Common myeloid progenitor, CD34-positive (primary cell): ENCODE measurements around the gene PLEKHM3.
A peak's percentile ranks its signal among the peaks of the same experiment; 100 is the strongest.

Experiments used
- CTCF ChIA-PET: fragments of 350-600 bp; sonication (Branson Sonifier 250); formaldehyde crosslinking; loops from one replicate; lab custom pipeline; 2021; ENCODE audit warnings: antibody characterized with exemption; lab: Charles Lee
- POLR2A ChIA-PET: fragments of 350-600 bp; sonication (Branson Sonifier 250); formaldehyde crosslinking; loops from one replicate; lab custom pipeline; 2021; ENCODE audit warnings: antibody characterized with exemption; lab: Charles Lee
- DNase-seq, 3 donors: peaks; one replicate each; pipeline versions ENCODE4 v3.0.0 to v3.0.0-alpha.2; 2013
- H3K27ac ChIP-seq, 2 experiments: 1 replicate in 1 of 2; 2 replicates in 1 of 2; pipeline ENCODE4 v1.7.0; 2013; ENCODE audit warnings: inconsistent platforms in 2 of 2, low read length in 2 of 2, mild to moderate bottlenecking in 2 of 2, low read depth in 1 of 2, moderate library complexity in 1 of 2; ENCODE audit not compliant: severe bottlenecking in 2 of 2, insufficient read depth in 1 of 2, poor library complexity in 1 of 2
- H3K27me3 ChIP-seq, 5 experiments: replicated peaks in 2 of 5; 1 replicate in 3 of 5; 2 replicates in 2 of 5; pipeline versions ENCODE4 v1.6.1 to v1.7.0; 2013; ENCODE audit warnings: low read length in 4 of 5, mild to moderate bottlenecking in 2 of 5, moderate library complexity in 2 of 5, inconsistent platforms in 1 of 5; ENCODE audit not compliant: insufficient read depth in 5 of 5, control insufficient read depth in 4 of 5
- H3K36me3 ChIP-seq, 4 experiments: 1 replicate in 2 of 4; 2 replicates in 2 of 4; pipeline versions ENCODE4 v1.6.1 to v1.7.0; 2013; ENCODE audit warnings: low read length in 3 of 4, control low read depth in 1 of 4, mild to moderate bottlenecking in 1 of 4; ENCODE audit not compliant: control insufficient read depth in 4 of 4, insufficient read depth in 4 of 4
- H3K4me1 ChIP-seq, 4 experiments: 1 replicate in 3 of 4; 2 replicates in 1 of 4; pipeline versions ENCODE4 v1.6.1 to v1.7.1; 2013; ENCODE audit warnings: low read length in 3 of 4, mild to moderate bottlenecking in 3 of 4, control low read depth in 1 of 4, inconsistent platforms in 1 of 4, moderate library complexity in 1 of 4; ENCODE audit not compliant: control insufficient read depth in 4 of 4, insufficient read depth in 4 of 4; ENCODE audit errors: control extremely low read depth in 1 of 4
- H3K4me3 ChIP-seq, 7 experiments: 1 replicate in 4 of 7; 2 replicates in 3 of 7; pipeline versions ENCODE4 v1.5.1 to v1.7.0; 2013; ENCODE audit warnings: mild to moderate bottlenecking in 7 of 7, low read length in 6 of 7, moderate library complexity in 6 of 7, inconsistent platforms in 2 of 7, low read depth in 2 of 7, control low read depth in 1 of 7; ENCODE audit not compliant: insufficient read depth in 4 of 7, control insufficient read depth in 1 of 7; ENCODE audit errors: extremely low read depth in 1 of 7
- H3K9me3 ChIP-seq, 5 experiments: 1 replicate in 4 of 5; 2 replicates in 1 of 5; pipeline versions ENCODE4 v1.6.1 to v1.7.1; 2013; ENCODE audit warnings: low read length in 4 of 5, mild to moderate bottlenecking in 2 of 5, inconsistent platforms in 1 of 5, low read depth in 1 of 5, moderate library complexity in 1 of 5; ENCODE audit not compliant: control insufficient read depth in 4 of 5, insufficient read depth in 2 of 5; ENCODE audit errors: control extremely low read depth in 1 of 5
- WGBS: methylation state at CpG from one replicate; pipeline ENCODE4 v1.1.5; 2013; ENCODE audit not compliant: insufficient coverage; 5-methylcytosine and 5-hydroxymethylcytosine counted together

The PLEKHM3 gene

DNA sequence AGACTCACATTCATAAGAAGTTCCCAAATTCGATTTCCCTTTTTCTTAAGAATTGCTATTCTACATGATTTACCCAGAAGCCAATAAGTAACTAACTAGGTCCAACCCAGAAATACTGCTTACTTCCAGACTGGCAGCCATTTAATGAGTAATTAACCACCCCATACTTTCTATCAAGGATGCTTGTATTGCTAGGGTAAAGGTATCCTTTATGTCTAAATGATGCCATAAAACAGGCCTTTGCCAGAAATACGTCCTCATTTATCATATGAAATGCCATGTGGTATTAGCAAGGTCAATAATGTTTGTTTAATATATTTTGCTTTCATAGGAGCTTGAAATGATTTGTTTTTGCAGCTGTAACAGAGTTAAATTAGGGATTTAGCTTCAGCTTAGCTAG, 56.1 kb downstream of the PLEKHM3 start:
- no peaks in the 10 kb centered on the region for H3K36me3 ChIP-seq
- WGBS: 82% methylated on average over 1 of the region's 2 CpGs
- H3K4me3 ChIP-seq: no peak overlapping the region
- DNase-seq: no peak
- no peaks in the 10 kb centered on the region for H3K9me3 ChIP-seq
- peaks cover 2 to 24% (median 13%) of the 10 kb centered on the region in 4 experiments for H3K4me1 ChIP-seq
- H3K27ac ChIP-seq: no peak overlapping the region
- POLR2A ChIA-PET: no interaction called here
- H3K27me3 ChIP-seq: no peaks in the 10 kb centered on the region
- CTCF ChIA-PET: interaction anchor here (0.9 to 1.0 kb wide), 2 partner anchors 70 to 222 kb away, joined by 3 read pairs; no protein-coding TSS in a partner anchor

DNA sequence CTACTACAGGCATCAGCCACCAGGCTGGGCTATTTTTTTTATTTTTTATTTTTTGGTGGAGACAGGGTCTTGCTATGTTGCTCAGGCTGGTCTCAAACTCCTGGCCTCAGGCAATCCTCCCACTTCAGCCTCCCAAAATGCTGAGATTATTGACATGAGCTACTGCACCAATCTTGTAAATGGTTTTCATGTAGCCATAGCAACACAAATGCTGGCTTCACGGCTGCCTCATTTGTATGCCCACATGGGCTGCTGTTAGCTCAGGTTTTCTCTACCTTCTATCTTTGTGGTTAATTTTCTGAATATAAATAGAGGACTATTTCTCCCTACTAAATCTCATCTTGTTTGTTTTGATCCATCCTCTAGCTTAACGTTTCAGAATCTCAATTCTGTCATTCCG, 58.2 kb downstream of the PLEKHM3 start:
- no peak for DNase-seq
- Histone ChIP-seq H3K4me1 (peaks cover 0 to 19% (median 12%) of the 10 kb centered on the region in 4 experiments), H3K27me3 (no peaks in the 10 kb centered on the region), H3K36me3 (peaks cover 0 to 7% (median 3%) of the 10 kb centered on the region in 4 experiments), H3K27ac (no peak overlapping the region), H3K4me3 (no peak overlapping the region), H3K9me3 (peaks cover 0 to 9% (median 5%) of the 10 kb centered on the region in 5 experiments)
- CTCF ChIA-PET: interaction anchor here (1.0 to 1.5 kb wide), 3 partner anchors 13 to 106 kb away, joined by 3 read pairs; no protein-coding TSS in a partner anchor
- POLR2A ChIA-PET: no interaction called here
- 83% methylated on average over 1 of the region's 3 CpGs for WGBS

DNA sequence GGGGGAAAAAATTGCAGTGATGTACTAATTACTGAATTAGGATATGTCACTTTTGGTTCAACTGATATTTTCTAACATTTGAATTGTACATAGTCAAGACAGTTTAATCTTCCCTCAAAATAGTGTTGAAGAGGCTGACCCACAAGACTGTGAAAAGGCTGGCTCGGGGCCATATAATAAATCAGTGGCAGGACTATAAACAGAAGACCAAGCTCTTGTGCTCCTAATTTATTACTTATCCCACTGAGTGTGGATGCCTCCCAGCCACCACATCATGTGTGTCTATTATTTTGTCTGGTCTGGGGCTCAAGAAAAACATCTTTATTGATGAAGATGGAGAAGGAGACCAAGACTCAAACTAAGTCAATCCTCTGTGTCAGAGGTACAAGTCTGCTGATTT, 64.4 kb downstream of the PLEKHM3 start:
- Histone ChIP-seq H3K36me3 (peaks cover 0 to 10% (median 4%) of the 10 kb centered on the region in 4 experiments), H3K4me3 (no peak overlapping the region), H3K27me3 (no peaks in the 10 kb centered on the region), H3K4me1 (peaks cover 0 to 26% (median 18%) of the 10 kb centered on the region in 4 experiments), H3K27ac (peak overlapping the region in 1 of 2 experiments; percentile 52), H3K9me3 (peaks cover 0 to 15% (median 5%) of the 10 kb centered on the region in 5 experiments)
- ChIA-PET CTCF (interaction anchor here (2.2 to 3.8 kb wide), 2 partner anchors 11 to 15 kb away, joined by 7 to 18 read pairs; no protein-coding TSS in a partner anchor), POLR2A (interaction anchor here (0.6 kb wide), 1 partner anchor 42 kb away, joined by 4 read pairs; no protein-coding TSS in a partner anchor)
- no CpG with 5 or more reads among the region's 1 CpG for WGBS
- DNase-seq: peak in 1 of 3 donors; percentile 31

DNA sequence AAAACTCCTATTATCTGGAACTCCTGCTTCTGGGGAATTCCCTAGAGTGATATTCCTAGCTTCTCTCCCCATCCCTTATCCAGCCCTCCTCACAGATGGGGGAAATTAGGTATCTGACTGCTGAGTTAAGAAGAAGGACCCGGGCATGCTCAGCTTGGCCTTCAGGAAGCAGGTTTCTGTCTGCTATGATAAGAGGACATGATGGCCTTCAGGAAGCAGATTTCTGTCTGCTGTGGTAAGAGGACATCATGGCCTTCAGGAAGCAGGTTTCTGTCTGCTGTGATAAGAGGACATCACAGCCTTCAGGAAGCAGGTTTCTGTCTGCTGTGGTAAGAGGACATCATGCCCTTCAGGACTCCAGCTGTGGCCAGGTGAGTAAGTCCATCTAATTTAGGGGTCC, 65.2 kb downstream of the PLEKHM3 start:
- Histone ChIP-seq H3K27me3 (no peaks in the 10 kb centered on the region), H3K9me3 (peaks cover 0 to 15% (median 5%) of the 10 kb centered on the region in 5 experiments), H3K4me3 (no peak overlapping the region), H3K36me3 (peaks cover 0 to 10% (median 4%) of the 10 kb centered on the region in 4 experiments), H3K4me1 (peaks cover 0 to 26% (median 18%) of the 10 kb centered on the region in 4 experiments), H3K27ac (peak overlapping the region in 1 of 2 experiments; percentile 52)
- ChIA-PET POLR2A (interaction anchor here (0.5 to 0.6 kb wide), 2 partner anchors 41 to 216 kb away, joined by 4 read pairs; no protein-coding TSS in a partner anchor), CTCF (interaction anchor here (1.0 to 3.8 kb wide), 4 partner anchors 12 to 334 kb away, joined by 3 to 18 read pairs (median 4); partner anchors contain the start of gene METTL21A)
- peak; percentile 88 to 99 (median 97) for DNase-seq
- no CpG with 5 or more reads among the region's 1 CpG for WGBS

DNA sequence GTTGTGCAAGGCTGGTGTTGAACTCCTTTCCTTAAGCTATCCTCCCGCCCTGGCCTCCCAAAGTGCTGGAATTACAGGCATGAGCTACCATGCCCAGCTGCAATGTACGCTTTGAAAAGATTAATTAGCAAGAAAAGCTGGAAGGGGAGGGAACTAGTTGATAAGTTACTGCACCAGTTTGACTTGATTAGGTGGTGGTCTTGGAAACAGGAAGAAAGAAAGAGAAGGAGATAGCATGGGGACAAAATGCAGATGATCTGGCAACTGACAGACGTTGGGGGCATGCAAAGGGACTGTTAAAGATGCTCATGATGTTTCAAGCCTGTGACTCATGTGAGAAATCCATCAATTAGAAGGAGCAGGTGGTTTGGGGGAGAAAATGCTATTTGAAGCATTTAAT, 68.6 kb downstream of the PLEKHM3 start:
- Histone ChIP-seq H3K4me3 (no peak overlapping the region), H3K4me1 (peaks cover 5 to 30% (median 18%) of the 10 kb centered on the region in 4 experiments), H3K36me3 (no peaks in the 10 kb centered on the region), H3K27ac (no peak overlapping the region), H3K9me3 (peaks cover 0 to 2% (median 0%) of the 10 kb centered on the region in 5 experiments), H3K27me3 (no peaks in the 10 kb centered on the region)
- peak in 2 of 3 donors; percentile 40 to 60 for DNase-seq
- POLR2A ChIA-PET: no interaction called here
- CTCF ChIA-PET: interaction anchor here (1.3 kb wide), 1 partner anchor 211 kb away, joined by 4 read pairs; no protein-coding TSS in a partner anchor
- 97% methylated on average over 3 of the region's 3 CpGs for WGBS

DNA sequence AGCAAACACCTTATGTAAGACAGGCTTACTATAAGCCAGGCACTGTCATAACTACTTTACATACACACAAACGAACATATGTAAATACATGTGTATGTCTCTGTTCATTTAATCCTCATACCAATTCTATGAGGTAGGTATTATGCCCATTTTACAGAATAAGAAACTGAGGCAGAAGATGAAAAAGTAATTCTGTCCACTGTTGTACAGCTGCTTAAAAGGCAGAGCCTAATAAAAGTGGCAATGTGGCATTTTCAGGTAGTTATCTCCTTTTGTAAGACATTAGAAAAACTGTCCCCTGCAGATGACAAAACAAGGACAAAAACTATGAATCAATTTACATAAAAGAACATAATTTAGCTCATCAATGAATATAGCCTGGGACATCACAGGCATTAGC, 69.9 kb downstream of the PLEKHM3 start:
- Histone ChIP-seq H3K27ac (no peak overlapping the region), H3K4me1 (peaks cover 8 to 19% (median 12%) of the 10 kb centered on the region in 4 experiments), H3K4me3 (no peak overlapping the region), H3K36me3 (no peaks in the 10 kb centered on the region), H3K9me3 (no peaks in the 10 kb centered on the region), H3K27me3 (no peaks in the 10 kb centered on the region)
- ChIA-PET CTCF (interaction anchor here (0.6 kb wide), 1 partner anchor 145 kb away, joined by 3 read pairs; no protein-coding TSS in a partner anchor), POLR2A (no interaction called here)
- no CpG with 5 or more reads among the region's 1 CpG for WGBS
- no peak for DNase-seq

DNA sequence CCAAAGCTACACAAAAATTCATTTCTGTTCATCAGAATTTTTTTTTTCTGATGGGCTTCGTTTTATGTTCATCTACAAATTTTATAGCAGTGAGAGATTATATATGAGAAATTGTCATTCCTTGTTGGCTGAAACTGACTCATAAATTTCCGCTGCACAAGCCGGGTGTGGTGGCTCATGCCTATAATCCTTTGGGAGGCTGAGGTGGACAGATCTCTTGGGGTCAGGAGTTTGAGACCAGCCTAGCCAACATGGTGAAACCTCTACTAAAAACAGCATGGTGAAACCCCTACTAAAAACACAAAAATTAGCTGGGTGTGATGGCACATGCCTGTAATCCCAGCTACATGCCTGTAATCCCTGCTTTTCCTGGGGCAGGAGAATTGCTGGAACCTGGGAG, 72.0 kb downstream of the PLEKHM3 start:
- WGBS: 100% methylated on average over 2 of the region's 3 CpGs
- no peak overlapping the region for H3K27ac ChIP-seq
- H3K36me3 ChIP-seq: no peaks in the 10 kb centered on the region
- no peaks in the 10 kb centered on the region for H3K9me3 ChIP-seq
- no peak overlapping the region for H3K4me3 ChIP-seq
- POLR2A ChIA-PET: interaction anchor here (0.6 to 0.7 kb wide), 2 partner anchors 176 to 1255 kb away, joined by 3 read pairs; no protein-coding TSS in a partner anchor
- CTCF ChIA-PET: no interaction called here
- DNase-seq: no peak
- H3K27me3 ChIP-seq: no peaks in the 10 kb centered on the region
- peaks cover 0 to 9% (median 2%) of the 10 kb centered on the region in 4 experiments for H3K4me1 ChIP-seq
